GM19324 (cell line): ENCODE results near the gene TBC1D5.
"Not testable (repeated sequence)": the region's sequence is repeated elsewhere in the genome, so short reads cannot be mapped to it uniquely, and the experiment has no call there.

Experiments used
- ATAC-seq: cut with Tn5 transposase; IDR thresholded peaks from one replicate; pipeline ENCODE4 v1.9.1; 2021; ENCODE audit warnings: mild to moderate bottlenecking, moderate library complexity; ENCODE audit not compliant: unreplicated experiment, low FRiP score

TBC1D5 gene

GRCh38 chr3:17129556-17129955, 612.9 kb downstream of the TBC1D5 start:
- no peak for ATAC-seq

GRCh38 chr3:17128671-17129070, 613.8 kb downstream of the TBC1D5 start:
- not testable (repeated sequence) for ATAC-seq

- no peak for ATAC-seq
These were observed 616.5 kb downstream of the TBC1D5 start for GRCh38 chr3:17125738-17126442.

GRCh38 chr3:17122758-17123157, 619.7 kb downstream of the TBC1D5 start:
- no peak for ATAC-seq

GRCh38 chr3:17121336-17121735, 621.1 kb downstream of the TBC1D5 start:
- ATAC-seq: no peak

GRCh38 chr3:17120115-17120514, 622.3 kb downstream of the TBC1D5 start:
- ATAC-seq: no peak

- no peak for ATAC-seq
These were observed 623.0 kb downstream of the TBC1D5 start for GRCh38 chr3:17119201-17120072.

- ATAC-seq: no peak
These were observed 623.7 kb downstream of the TBC1D5 start for GRCh38 chr3:17118771-17119170.

GRCh38 chr3:17116007-17116600, 626.3 kb downstream of the TBC1D5 start:
- ATAC-seq: no peak

- ATAC-seq: no peak
These were observed 627.2 kb downstream of the TBC1D5 start for GRCh38 chr3:17115186-17115585.

- no peak for ATAC-seq
These were observed 630.8 kb downstream of the TBC1D5 start for GRCh38 chr3:17111586-17111985.

- no peak for ATAC-seq
These were observed 631.6 kb downstream of the TBC1D5 start for GRCh38 chr3:17110660-17111396.
